ENCODE data around the gene MTMR12. TPM values are rescaled to one million over a fixed set of nuclear protein-coding genes. Genes with fewer than 3 reads are reported as not detected.
"Not testable (repeated sequence)": the region's sequence is repeated elsewhere in the genome, so short reads cannot be mapped to it uniquely, and the experiment has no call there.

Gene MTMR12
- total RNA-seq, 2 experiments from 2014 or later: 14.1 to 16.0 TPM

DNA sequence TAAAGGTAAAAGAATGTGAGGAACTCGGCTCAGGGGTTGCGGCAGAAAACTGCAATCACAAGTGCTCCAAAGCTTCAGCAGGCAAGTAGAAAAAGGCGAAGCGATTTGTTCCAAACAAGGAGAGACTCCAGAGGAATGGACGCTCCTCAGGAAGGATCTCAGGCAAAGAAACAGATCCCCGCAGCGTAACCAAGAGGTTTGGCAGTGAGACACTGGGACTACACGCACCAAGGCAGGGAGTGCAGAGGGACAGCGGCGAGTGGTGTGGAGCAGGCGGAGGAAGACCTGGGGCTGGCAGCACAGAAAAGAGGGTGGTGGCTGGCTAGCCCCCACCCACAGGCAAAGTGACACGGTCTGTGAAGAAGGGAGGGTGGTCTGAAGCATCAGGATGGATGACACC, 83.9 kb downstream of the MTMR12 start:
- no peak for DNase-seq
- H3K4me3 Mint-ChIP-seq: no peak overlapping the region
- peaks cover 7% of the 10 kb centered on the region for H3K4me1 Mint-ChIP-seq (ENCODE audit: low read depth)
- CTCF ChIA-PET: interaction anchor here (0.6 kb wide), 1 partner anchor 745 kb away, joined by 3 read pairs; no protein-coding TSS in a partner anchor
- no peak overlapping the region for H3K27ac Mint-ChIP-seq
- no peaks in the 10 kb centered on the region for H3K27me3 Mint-ChIP-seq (ENCODE audit: low read depth)
- intact Hi-C loops (cut with micrococcal nuclease): no loop called here
- peaks cover 12% of the 10 kb centered on the region for H3K36me3 Mint-ChIP-seq (ENCODE audit: low read depth)
- H3K9me3 Mint-ChIP-seq: no peaks in the 10 kb centered on the region

DNA sequence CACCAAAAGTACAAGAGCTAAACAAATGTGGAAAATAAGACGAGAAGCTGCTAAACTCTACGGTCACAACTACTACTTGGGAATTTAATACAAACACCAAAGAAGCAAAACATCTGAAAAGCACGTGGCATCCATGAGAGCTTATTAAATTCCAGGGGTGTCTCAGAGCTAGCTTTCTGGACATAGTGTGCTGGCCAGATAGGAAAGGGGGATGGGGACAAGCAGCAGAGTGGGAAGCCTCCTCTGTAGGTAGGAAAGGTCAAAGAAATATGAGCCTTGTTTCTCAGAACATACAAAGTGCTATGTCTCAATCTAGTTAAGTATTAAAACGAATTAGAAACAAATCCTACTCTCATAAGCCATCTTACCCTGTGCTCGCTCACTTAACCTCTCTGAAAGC, 87.3 kb downstream of the MTMR12 start:
- intact Hi-C loops (cut with micrococcal nuclease): no loop called here
- Mint-ChIP-seq H3K36me3 (ENCODE audit: low read depth) (peaks cover 8% of the 10 kb centered on the region), H3K27ac (no peak overlapping the region), H3K27me3 (ENCODE audit: low read depth) (no peaks in the 10 kb centered on the region), H3K4me1 (ENCODE audit: low read depth) (peaks cover 3% of the 10 kb centered on the region), H3K9me3 (no peaks in the 10 kb centered on the region), H3K4me3 (no peak overlapping the region)
- CTCF ChIA-PET: interaction anchor here (2.1 kb wide), 1 partner anchor 104 kb away, joined by 7 read pairs; no protein-coding TSS in a partner anchor
- DNase-seq: no peak

DNA sequence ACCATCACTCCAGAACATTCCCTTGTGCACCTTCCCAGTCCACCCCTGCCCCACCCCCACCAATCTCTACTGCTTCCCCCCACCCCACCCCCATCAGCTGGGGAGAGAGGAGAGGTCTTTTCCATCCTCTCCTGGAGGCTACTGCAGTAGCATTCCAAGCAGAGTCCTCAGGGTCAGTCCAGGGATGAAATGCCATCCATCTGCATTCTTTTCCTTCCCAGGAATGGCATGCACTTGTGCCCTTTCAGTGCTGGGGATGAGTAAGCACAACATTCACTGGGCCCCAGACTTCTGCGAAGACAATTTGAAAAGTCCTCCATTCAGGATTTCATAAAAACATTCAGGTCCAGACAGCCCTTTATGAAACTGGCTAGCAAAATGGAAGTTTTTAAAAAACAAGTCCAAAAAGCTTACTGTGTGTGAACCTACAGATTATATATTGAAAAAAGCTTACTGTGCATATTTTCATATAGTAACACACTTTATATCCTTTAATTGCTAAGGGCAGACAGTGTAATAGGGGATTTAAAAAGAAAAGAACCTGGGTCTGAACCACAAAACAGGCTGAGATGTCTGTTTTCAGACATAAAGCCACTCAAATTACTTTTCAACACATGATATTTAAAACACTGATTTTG, 88.6 kb downstream of the MTMR12 start:
- DNase-seq: no peak
- Mint-ChIP-seq H3K9me3 (no peaks in the 10 kb centered on the region), H3K27ac (no peak overlapping the region), H3K4me1 (ENCODE audit: low read depth) (peaks cover 3% of the 10 kb centered on the region), H3K27me3 (ENCODE audit: low read depth) (no peaks in the 10 kb centered on the region), H3K4me3 (no peak overlapping the region), H3K36me3 (ENCODE audit: low read depth) (peaks cover 4% of the 10 kb centered on the region)
- intact Hi-C loops (cut with micrococcal nuclease): no loop called here
- CTCF ChIA-PET: interaction anchor here (0.6 to 3.7 kb wide), 3 partner anchors 7 to 107 kb away, joined by 4 to 13 read pairs (median 4); no protein-coding TSS in a partner anchor

DNA sequence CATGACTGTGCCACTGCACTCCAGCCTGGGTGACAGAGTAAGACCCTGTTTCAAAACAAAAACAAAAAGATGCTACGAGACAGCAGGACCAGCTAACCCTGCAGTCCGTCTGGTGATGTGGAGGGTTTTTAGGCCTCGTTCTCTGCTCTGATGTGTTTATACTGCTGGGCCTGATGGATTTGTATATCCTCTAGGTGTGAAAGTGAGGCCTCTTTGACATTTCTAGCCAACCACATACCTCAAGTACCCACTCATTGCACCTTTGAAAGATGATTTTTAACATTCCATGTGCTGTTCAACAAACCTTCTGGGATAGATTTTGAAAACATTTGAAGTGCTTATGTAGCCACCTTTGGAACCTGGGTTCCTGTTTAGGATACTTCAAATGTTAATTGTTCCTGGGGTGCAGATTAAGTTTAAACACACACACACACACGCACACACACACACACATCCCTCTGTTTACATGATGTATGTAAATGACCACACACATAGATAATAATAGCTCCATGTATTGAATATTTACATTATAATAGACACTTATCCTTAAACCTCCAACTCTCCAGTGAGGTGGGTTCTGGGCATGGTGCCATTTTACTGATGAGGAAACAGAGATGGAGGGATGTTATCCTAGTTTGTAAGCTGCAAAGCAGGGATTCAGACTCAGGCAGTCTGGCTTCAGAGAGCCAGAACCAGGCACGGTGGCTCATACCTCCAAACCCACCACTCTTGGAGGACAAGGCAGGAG, 89.8 kb downstream of the MTMR12 start:
- CTCF ChIA-PET: interaction anchor here (3.7 kb wide), 1 partner anchor 9 kb away, joined by 13 read pairs; no protein-coding TSS in a partner anchor
- Mint-ChIP-seq H3K27ac (no peak overlapping the region), H3K4me1 (ENCODE audit: low read depth) (no peaks in the 10 kb centered on the region), H3K27me3 (ENCODE audit: low read depth) (no peaks in the 10 kb centered on the region), H3K36me3 (ENCODE audit: low read depth) (peaks cover 2% of the 10 kb centered on the region), H3K4me3 (no peak overlapping the region), H3K9me3 (no peaks in the 10 kb centered on the region)
- no peak for DNase-seq
- intact Hi-C loops (cut with micrococcal nuclease): no loop called here

DNA sequence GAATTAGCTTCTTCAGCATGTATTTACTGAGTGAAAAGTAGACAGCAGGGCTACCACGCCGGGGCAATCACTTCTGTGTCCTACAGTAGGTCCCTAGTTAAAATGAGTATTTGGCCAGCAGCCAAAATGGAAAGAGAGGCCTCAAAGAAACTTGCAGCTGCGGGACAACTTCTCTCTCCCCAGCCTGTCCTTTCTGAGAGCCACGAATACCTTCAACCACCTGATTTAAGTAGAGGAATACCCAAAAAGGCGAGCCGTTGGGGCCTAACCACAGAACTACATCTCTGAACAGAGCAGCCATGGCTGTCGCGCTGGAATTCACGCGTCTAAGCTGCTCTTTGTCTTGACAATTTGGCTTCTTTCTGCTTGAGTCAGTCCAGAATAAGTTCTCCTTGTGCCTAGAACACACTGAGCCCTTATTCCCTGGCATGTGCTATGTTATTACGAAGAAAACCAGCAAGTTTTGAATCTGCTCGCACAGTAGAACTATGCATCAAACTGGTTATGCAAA, 94.8 kb downstream of the MTMR12 start:
- Mint-ChIP-seq H3K27me3 (ENCODE audit: low read depth) (no peaks in the 10 kb centered on the region), H3K36me3 (ENCODE audit: low read depth) (no peaks in the 10 kb centered on the region), H3K9me3 (peaks cover 3% of the 10 kb centered on the region), H3K27ac (no peak overlapping the region), H3K4me3 (no peak overlapping the region), H3K4me1 (ENCODE audit: low read depth) (no peaks in the 10 kb centered on the region)
- intact Hi-C loops (cut with micrococcal nuclease): no loop called here
- CTCF ChIA-PET: interaction anchor here (0.5 to 0.6 kb wide), 2 partner anchors 110 to 123 kb away, joined by 4 to 5 read pairs; no protein-coding TSS in a partner anchor
- no peak for DNase-seq

DNA sequence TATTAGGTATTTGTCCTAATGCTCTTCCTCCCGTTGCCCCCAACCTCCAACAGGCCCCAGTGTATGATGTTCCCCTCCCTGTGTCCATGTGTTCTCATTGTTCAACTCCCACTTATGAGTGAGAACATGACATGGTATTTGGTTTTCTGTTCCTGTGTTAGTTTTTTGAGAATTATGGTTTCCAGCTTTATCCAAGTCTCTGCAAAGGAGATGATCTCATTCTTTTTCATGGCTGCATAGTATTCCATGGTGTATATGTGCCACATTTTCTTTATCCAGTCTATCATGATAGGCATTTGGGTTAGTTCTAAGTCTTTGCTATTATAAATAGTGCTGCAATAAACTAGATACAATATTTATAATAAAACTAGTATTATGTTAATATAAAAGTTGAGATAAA, 98.4 kb downstream of the MTMR12 start:
- H3K27me3 Mint-ChIP-seq (ENCODE audit: low read depth); H3K36me3 Mint-ChIP-seq (ENCODE audit: low read depth); H3K9me3 Mint-ChIP-seq; H3K4me3 Mint-ChIP-seq; DNase-seq; H3K27ac Mint-ChIP-seq; CTCF ChIA-PET: not testable (repeated sequence)
- intact Hi-C loops (cut with micrococcal nuclease): loop anchor here (5.0 kb wide), 3 partner anchors 97 to 318 kb away; no protein-coding TSS in a partner anchor
- H3K4me1 Mint-ChIP-seq (ENCODE audit: low read depth): peaks cover 16% of the 10 kb centered on the region

DNA sequence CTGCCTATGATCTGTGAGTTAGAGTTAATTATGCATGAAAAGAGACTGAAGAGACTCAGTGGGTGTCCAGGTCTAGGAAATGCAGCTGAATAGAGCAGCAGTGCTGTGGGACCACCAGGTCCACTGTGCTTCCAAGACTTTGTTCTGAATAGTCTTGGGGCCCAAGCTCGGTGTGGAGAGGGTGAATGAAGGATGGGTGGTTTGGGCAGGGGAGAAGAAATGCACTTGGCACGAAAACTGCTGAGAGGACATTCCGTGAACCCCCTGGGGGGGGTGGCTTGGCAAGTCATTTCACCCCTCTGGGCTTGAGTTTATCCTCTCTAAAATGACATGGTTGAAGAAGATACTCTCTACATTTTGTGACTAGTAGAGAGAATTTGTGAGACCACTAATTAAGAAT, 102.6 kb downstream of the MTMR12 start:
- no peak for DNase-seq
- Mint-ChIP-seq H3K27me3 (ENCODE audit: low read depth) (no peaks in the 10 kb centered on the region), H3K4me3 (no peak overlapping the region), H3K9me3 (peaks cover 3% of the 10 kb centered on the region), H3K36me3 (ENCODE audit: low read depth) (no peaks in the 10 kb centered on the region), H3K27ac (peak overlapping the region; percentile 91), H3K4me1 (ENCODE audit: low read depth) (peaks cover 19% of the 10 kb centered on the region)
- intact Hi-C loops (cut with micrococcal nuclease): loop anchor here (2.0 to 5.0 kb wide), 6 partner anchors 67 to 377 kb away; no protein-coding TSS in a partner anchor
- CTCF ChIA-PET: no interaction called here

DNA sequence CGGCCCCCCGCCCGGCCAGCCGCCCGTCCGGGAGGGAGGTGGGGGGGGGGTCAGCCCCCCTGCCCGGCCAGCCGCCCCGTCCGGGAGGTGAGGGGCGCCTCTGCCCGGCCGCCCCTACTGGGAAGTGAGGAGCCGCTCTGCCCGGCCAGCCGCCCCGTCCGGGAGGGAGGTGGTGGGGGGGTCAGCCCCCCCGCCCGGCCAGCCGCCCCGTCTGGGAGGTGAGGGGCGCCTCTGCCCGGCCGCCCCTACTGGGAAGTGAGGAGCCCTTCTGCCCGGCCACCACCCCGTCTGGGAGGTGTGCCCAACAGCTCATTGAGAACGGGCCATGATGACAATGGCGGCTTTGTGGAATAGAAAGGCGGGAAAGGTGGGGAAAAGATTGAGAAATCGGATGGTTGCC, 103.9 kb downstream of the MTMR12 start:
- H3K27ac Mint-ChIP-seq; H3K27me3 Mint-ChIP-seq (ENCODE audit: low read depth); H3K9me3 Mint-ChIP-seq; CTCF ChIA-PET; intact Hi-C loops (cut with micrococcal nuclease); H3K4me3 Mint-ChIP-seq; H3K36me3 Mint-ChIP-seq (ENCODE audit: low read depth); DNase-seq: not testable (repeated sequence)
- peaks cover 21% of the 10 kb centered on the region for H3K4me1 Mint-ChIP-seq (ENCODE audit: low read depth)

DNA sequence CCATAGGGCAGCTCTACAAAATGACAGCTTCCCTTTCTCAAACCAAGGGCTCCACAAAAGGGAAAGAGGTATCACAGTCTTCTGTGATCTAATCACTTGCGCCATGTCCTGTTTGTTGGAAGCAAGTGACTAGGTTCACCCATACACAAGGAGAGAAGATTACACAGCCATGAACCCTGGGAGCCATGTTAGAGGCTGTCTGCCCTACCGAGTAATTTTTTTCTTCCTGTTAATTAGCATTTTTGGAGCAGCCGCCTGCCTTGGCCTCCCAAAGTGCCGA, 105.4 kb downstream of the MTMR12 start:
- Mint-ChIP-seq H3K4me3 (no peak overlapping the region), H3K36me3 (ENCODE audit: low read depth) (no peaks in the 10 kb centered on the region), H3K27ac (peak overlapping the region; percentile 27), H3K27me3 (ENCODE audit: low read depth) (peaks cover 3% of the 10 kb centered on the region), H3K4me1 (ENCODE audit: low read depth) (peaks cover 34% of the 10 kb centered on the region), H3K9me3 (no peaks in the 10 kb centered on the region)
- DNase-seq: no peak
- CTCF ChIA-PET: no interaction called here
- intact Hi-C loops (cut with micrococcal nuclease): no loop called here

DNA sequence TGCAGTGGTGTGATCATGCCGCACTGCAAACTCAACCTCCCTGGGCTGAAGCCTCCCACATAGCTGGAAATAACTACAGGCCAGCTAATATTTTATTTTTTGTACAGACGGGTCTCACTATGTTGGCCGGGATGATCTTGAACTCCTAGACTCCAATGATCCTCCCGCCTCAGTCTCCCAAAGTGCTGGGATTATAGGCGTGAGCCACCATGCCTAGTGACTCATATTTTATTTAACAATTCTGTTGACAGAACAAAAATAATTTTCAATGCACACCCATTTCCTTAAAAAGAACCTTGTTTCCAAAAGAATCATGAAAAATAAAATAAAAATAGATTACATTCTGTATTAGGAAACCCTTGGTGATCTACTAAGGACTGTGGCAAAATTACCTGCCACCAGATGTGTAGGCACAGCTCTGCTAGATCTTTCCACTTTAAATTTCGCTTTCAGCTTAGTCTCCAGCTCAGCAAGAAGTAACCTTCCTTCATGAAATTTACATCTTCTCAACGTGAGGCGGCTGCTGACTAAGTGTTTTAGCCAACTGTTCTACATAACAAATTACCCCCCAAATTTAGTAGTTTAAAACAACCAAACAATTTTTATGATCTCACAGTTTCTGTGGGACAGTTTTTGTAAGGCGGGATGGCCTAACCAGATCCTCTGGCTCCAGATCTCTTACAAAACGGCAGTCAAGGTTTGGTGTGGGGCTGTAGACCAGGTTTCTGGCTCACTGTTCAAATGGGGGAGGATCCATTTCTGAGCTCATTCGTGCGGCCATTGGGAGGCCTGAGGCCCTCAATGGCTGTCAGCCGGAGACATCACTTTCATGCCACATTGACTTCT, 106.0 kb downstream of the MTMR12 start:
- no peak for DNase-seq
- intact Hi-C loops (cut with micrococcal nuclease): no loop called here
- no peaks in the 10 kb centered on the region for H3K9me3 Mint-ChIP-seq
- CTCF ChIA-PET: no interaction called here
- H3K4me1 Mint-ChIP-seq (ENCODE audit: low read depth): peaks cover 36% of the 10 kb centered on the region
- H3K27me3 Mint-ChIP-seq (ENCODE audit: low read depth): peaks cover 3% of the 10 kb centered on the region
- H3K4me3 Mint-ChIP-seq: no peak overlapping the region
- peak overlapping the region; percentile 27 for H3K27ac Mint-ChIP-seq
- H3K36me3 Mint-ChIP-seq (ENCODE audit: low read depth): no peaks in the 10 kb centered on the region

DNA sequence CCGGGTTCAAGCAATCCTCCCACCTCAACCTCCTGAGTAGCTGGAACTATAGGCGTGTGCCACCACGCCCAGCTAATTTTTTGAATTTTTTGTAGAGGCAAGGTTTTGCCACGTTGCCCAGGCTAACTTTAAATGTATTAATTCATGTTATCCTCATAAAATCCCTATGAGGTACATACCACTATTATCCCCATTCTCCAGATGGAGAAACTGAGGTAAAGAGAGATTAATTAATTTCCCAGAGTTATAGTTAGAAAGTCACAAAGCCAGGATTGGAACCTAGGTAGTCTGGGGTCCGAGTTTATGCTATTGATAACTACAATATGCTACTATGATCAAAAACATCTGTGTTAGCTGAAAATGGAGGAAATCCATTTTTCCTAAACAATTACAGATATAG, 106.7 kb downstream of the MTMR12 start:
- Mint-ChIP-seq H3K4me1 (ENCODE audit: low read depth) (peaks cover 35% of the 10 kb centered on the region), H3K9me3 (no peaks in the 10 kb centered on the region), H3K36me3 (ENCODE audit: low read depth) (no peaks in the 10 kb centered on the region), H3K4me3 (no peak overlapping the region), H3K27ac (no peak overlapping the region), H3K27me3 (ENCODE audit: low read depth) (peaks cover 3% of the 10 kb centered on the region)
- CTCF ChIA-PET: no interaction called here
- no peak for DNase-seq
- intact Hi-C loops (cut with micrococcal nuclease): no loop called here

DNA sequence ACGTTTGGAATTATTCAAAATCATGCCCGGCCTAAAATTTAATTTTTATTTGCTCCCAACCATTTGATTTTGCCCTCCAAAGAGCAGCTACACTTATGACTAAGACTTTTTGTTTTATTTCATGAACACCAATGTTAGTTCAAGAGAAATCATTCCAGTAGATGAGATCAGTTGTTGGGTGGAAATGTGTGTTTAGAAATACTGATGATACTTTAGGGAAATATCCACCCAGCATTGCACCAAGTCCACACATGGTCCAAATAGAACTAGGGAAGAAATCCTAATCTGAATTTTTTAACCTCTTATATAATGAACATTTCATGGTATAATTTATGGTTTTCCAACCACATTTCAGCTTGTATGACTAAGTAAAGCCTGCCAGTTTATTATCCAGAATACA, 110.3 kb downstream of the MTMR12 start:
- Mint-ChIP-seq H3K9me3 (no peaks in the 10 kb centered on the region), H3K36me3 (ENCODE audit: low read depth) (no peaks in the 10 kb centered on the region), H3K27me3 (ENCODE audit: low read depth) (peaks cover 3% of the 10 kb centered on the region), H3K4me3 (no peak overlapping the region), H3K27ac (no peak overlapping the region), H3K4me1 (ENCODE audit: low read depth) (peaks cover 33% of the 10 kb centered on the region)
- no peak for DNase-seq
- CTCF ChIA-PET: no interaction called here
- intact Hi-C loops (cut with micrococcal nuclease): loop anchor here (2.0 kb wide), 2 partner anchors 28 to 240 kb away; partner anchors contain the start of gene GOLPH3
